Right atrium auricular region (tissue), 2 donors: ENCODE data around the gene XPOT. TPM values are rescaled to one million over a fixed set of nuclear protein-coding genes. Genes with fewer than 3 reads are reported as not detected.
A peak's percentile ranks its signal among the peaks of the same experiment; 100 is the strongest.

Source experiments
- DNase-seq: peaks from one replicate; pipeline ENCODE4 v3.0.0-alpha.2; 2019; ENCODE audit warnings: low spot score
- H3K27ac ChIP-seq, 2 donors: fragments of 200-600 bp; sonication (generic); 1 replicate in 1 of 2; 2 replicates in 1 of 2; pipeline ENCODE4 v1.5.1; 2016 to 2019
- H3K27me3 ChIP-seq, 2 donors: fragments of 200-600 bp; sonication (generic); one replicate each; pipeline versions ENCODE4 v1.5.1 to v1.6.0; 2017 to 2019
- H3K36me3 ChIP-seq: fragments of 200-600 bp; sonication (generic); one replicate; pipeline ENCODE4 v1.5.1; 2016
- H3K4me1 ChIP-seq, 2 donors: fragments of 200-600 bp; sonication (generic); one replicate each; pipeline versions ENCODE4 v1.5.1 to v1.6.0; 2017 to 2019
- H3K4me3 ChIP-seq, 2 donors: fragments of 200-600 bp; sonication (generic); 1 replicate in 1 of 2; 2 replicates in 1 of 2; pipeline ENCODE4 v1.5.1; 2017 to 2019; ENCODE audit warnings: mild to moderate bottlenecking in 1 of 2, moderate library complexity in 1 of 2
- H3K9me3 ChIP-seq, 2 donors: fragments of 200-600 bp; sonication (generic); one replicate each; pipeline ENCODE4 v1.5.1; 2019
- CTCF ChIP-seq, 2 donors: fragments of 200-600 bp; sonication (generic); IDR thresholded peaks; one replicate each; pipeline ENCODE4 v1.5.1; 2019; ENCODE audit warnings: antibody characterized with exemption in 2 of 2
- total RNA-seq, 2 donors: library from RNA; depleted of rRNA; stranded (reverse); fragments of >200 nt; gene quantifications; one replicate each; pipeline ENCODE4 v1.1.0, GENCODE V29; 2016

XPOT gene
- total RNA-seq, 2 donors from 2014 or later, result 16.1 to 16.9 TPM

GRCh38 chr12:64446295-64446694 lies 42.1 kb downstream of the XPOT start:
- H3K27me3 ChIP-seq, result no peaks in the 10 kb centered on the region
- no peak for DNase-seq
- no peak overlapping the region for H3K27ac ChIP-seq
- peaks cover 11% of the 10 kb centered on the region for H3K36me3 ChIP-seq
- H3K4me1 ChIP-seq, result peaks cover 0 to 6% of the 10 kb centered on the region in 2 donors
- no peak overlapping the region for H3K4me3 ChIP-seq
- no peak for TF ChIP-seq CTCF (IDR thresholded peaks at IDR 0.05)
- no peaks in the 10 kb centered on the region for H3K9me3 ChIP-seq

- DNase-seq, result no peak
- Histone ChIP-seq H3K4me1 (peaks cover 0 to 18% of the 10 kb centered on the region in 2 donors), H3K9me3 (no peaks in the 10 kb centered on the region), H3K27me3 (no peaks in the 10 kb centered on the region), H3K36me3 (no peaks in the 10 kb centered on the region), H3K4me3 (no peak overlapping the region), H3K27ac (no peak overlapping the region)
- TF ChIP-seq CTCF (IDR thresholded peaks at IDR 0.05), result no peak
Measured at GRCh38 chr12:64450057-64450640, 46.0 kb downstream of the XPOT start.

- peaks cover 0 to 18% of the 10 kb centered on the region in 2 donors for H3K4me1 ChIP-seq
Measured at GRCh38 chr12:64450711-64451486, 46.7 kb downstream of the XPOT start.

GRCh38 chr12:64451687-64452558 lies 47.7 kb downstream of the XPOT start, which contains the start of gene TBK1:
Gene TBK1, plus strand, starts transcription at chr12:64452120. Its CDS starts 3,751 bp downstream, at chr12:64455871.
- no peaks in the 10 kb centered on the region for H3K9me3 ChIP-seq
- DNase-seq, result peak; percentile 93
- no peaks in the 10 kb centered on the region for H3K36me3 ChIP-seq
- H3K27me3 ChIP-seq, result no peaks in the 10 kb centered on the region
- H3K4me3 ChIP-seq, result peak within 1 kb of the TSS; percentile 95 to 96
- H3K4me1 ChIP-seq, result peaks cover 0 to 20% of the 10 kb centered on the region in 2 donors
- peak within 1 kb of the TSS; percentile 97 to 98 for H3K27ac ChIP-seq
- peak in 1 of 2 donors; percentile 38 for TF ChIP-seq CTCF (IDR thresholded peaks at IDR 0.05)

More at GRCh38 chr12:64450711-64451486, 46.7 kb downstream of the XPOT start:
- no peak for DNase-seq
- Histone ChIP-seq H3K27ac (peak overlapping the region; percentile 97 to 98), H3K4me3 (peak overlapping the region; percentile 95 to 96), H3K9me3 (no peaks in the 10 kb centered on the region), H3K36me3 (no peaks in the 10 kb centered on the region), H3K27me3 (no peaks in the 10 kb centered on the region)
- TF ChIP-seq CTCF (IDR thresholded peaks at IDR 0.05), result no peak

- Histone ChIP-seq H3K9me3 (no peaks in the 10 kb centered on the region), H3K4me1 (peaks cover 0 to 25% of the 10 kb centered on the region in 2 donors), H3K36me3 (peaks cover 8% of the 10 kb centered on the region), H3K4me3 (peak overlapping the region; percentile 95 to 96), H3K27ac (peak overlapping the region; percentile 97 to 98), H3K27me3 (no peaks in the 10 kb centered on the region)
- DNase-seq, result no peak
- no peak for TF ChIP-seq CTCF (IDR thresholded peaks at IDR 0.05)
Measured at GRCh38 chr12:64452559-64453329, 48.6 kb downstream of the XPOT start.
